Panc1 (cell line): Measurements from ENCODE around the gene FAM13C. TPM values are rescaled to one million over a fixed set of nuclear protein-coding genes. Genes with fewer than 3 reads are reported as not detected.

Experiments
- ATAC-seq: fragments of 200-7000 bp; cut with Tn5 transposase; 2 replicates; pipeline ENCODE4 v1.9.1; 2020; ENCODE audit warnings: mild to moderate bottlenecking, moderate library complexity
- BruUV-seq: library from RNA; stranded (reverse); fragments of 400-500 nt; replicated peaks from 2 replicates; lab custom pipeline; 2021; lab: Mats Ljungman, UMichigan
- CTCF ChIA-PET: fragments of 300-600 bp; sonication (Branson Sonifier 250); formaldehyde crosslinking; loops from one replicate; lab custom pipeline; 2022; ENCODE audit warnings: antibody characterized with exemption; lab: Charles Lee
- POLR2A ChIA-PET: fragments of 300-600 bp; sonication (Branson Sonifier 250); formaldehyde crosslinking; loops from one replicate; lab custom pipeline; 2022; ENCODE audit warnings: antibody characterized with exemption; lab: Charles Lee
- DNase-seq: peaks from one replicate; pipeline ENCODE4 v3.0.0-alpha.2; 2010; ENCODE audit warnings: low read depth, low spot score
- H3K27ac ChIP-seq: 2 replicates; pipeline ENCODE4 v1.5.1; 2011; ENCODE audit warnings: mild to moderate bottlenecking, low read length, inconsistent platforms
- H3K27me3 ChIP-seq: fragments of 200-500 bp; sonication (Bioruptor generic); 2 replicates; pipeline ENCODE4 v1.6.0; 2014; ENCODE audit warnings: low read length, inconsistent platforms; ENCODE audit not compliant: control insufficient read depth, insufficient read depth
- H3K36me3 ChIP-seq: fragments of 200-500 bp; sonication (Bioruptor generic); 2 replicates; pipeline ENCODE4 v1.5.1; 2014; ENCODE audit warnings: inconsistent platforms, mild to moderate bottlenecking, low read length, moderate library complexity; ENCODE audit not compliant: control insufficient read depth, insufficient read depth
- H3K4me1 ChIP-seq: 2 replicates; pipeline ENCODE4 v1.5.1; 2011; ENCODE audit warnings: inconsistent platforms, mild to moderate bottlenecking, low read length, moderate library complexity; ENCODE audit not compliant: control insufficient read depth, insufficient read depth
- H3K4me3 ChIP-seq, 2 experiments: 2 replicates each; pipeline ENCODE4 v1.5.1; 2011 to 2012; ENCODE audit warnings: low read depth in 2 of 2, low read length in 2 of 2, mild to moderate bottlenecking in 2 of 2, inconsistent platforms in 1 of 2, moderate library complexity in 1 of 2
- H3K9me3 ChIP-seq: fragments of 200-500 bp; sonication (Bioruptor generic); 2 replicates; pipeline ENCODE4 v1.5.1; 2014; ENCODE audit warnings: low read depth, mild to moderate bottlenecking, inconsistent platforms, low read length, moderate library complexity; ENCODE audit not compliant: control insufficient read depth, insufficient read depth
- POLR2AphosphoS5 ChIP-seq: IDR thresholded peaks from 2 replicates; pipeline ENCODE4 v1.6.1; 2012; ENCODE audit warnings: mild to moderate bottlenecking, low read depth, low read length, moderate library complexity
- SIN3A ChIP-seq: IDR thresholded peaks from 2 replicates; pipeline ENCODE4 v1.6.1; 2012; ENCODE audit warnings: low read depth, mild to moderate bottlenecking, low read length, moderate library complexity, borderline replicate concordance; ENCODE audit not compliant: insufficient read depth
- TCF7L2 ChIP-seq: IDR thresholded peaks from 2 replicates; pipeline ENCODE4 v1.6.1; 2011; ENCODE audit warnings: mild to moderate bottlenecking, low read depth, low read length, inconsistent platforms
- in situ Hi-C: cut with HindIII; loops from 2 replicates; pipeline ENCODE4 v1.10.0; 2016; ENCODE audit warnings: low sequenced_read_pairs, low pct_unique_long_range_greater_than_20kb
- intact Hi-C: fragments of 100-400 bp; cut with micrococcal nuclease; formaldehyde crosslinking; loops from one replicate; pipeline ENCODE4 v1.10.0; 2022; ENCODE audit not compliant: unreplicated experiment
- total RNA-seq: library from RNA; stranded (reverse); gene quantifications from one replicate; pipeline ENCODE4 v1.2.1, GENCODE V29; 2021; ENCODE audit not compliant: unreplicated experiment
- TF ChIP-seq, protein P1 (sequence below), 2 experiments: IDR thresholded peaks; 2 replicates each; pipeline ENCODE4 v1.6.1; 2011 to 2012; ENCODE audit warnings: low read depth in 2 of 2, control low read depth in 1 of 2, low read length in 1 of 2, mild to moderate bottlenecking in 1 of 2, moderate library complexity in 1 of 2; ENCODE audit not compliant: insufficient read depth in 1 of 2
- TF ChIP-seq, protein P2 (sequence below): fragments of 450-650 bp; IDR thresholded peaks from 2 replicates; pipeline ENCODE4 v1.5.1; 2017; ENCODE audit warnings: mild to moderate bottlenecking

Gene FAM13C
- total RNA-seq, 1 experiment from 2014 or later = not detected

DNA sequence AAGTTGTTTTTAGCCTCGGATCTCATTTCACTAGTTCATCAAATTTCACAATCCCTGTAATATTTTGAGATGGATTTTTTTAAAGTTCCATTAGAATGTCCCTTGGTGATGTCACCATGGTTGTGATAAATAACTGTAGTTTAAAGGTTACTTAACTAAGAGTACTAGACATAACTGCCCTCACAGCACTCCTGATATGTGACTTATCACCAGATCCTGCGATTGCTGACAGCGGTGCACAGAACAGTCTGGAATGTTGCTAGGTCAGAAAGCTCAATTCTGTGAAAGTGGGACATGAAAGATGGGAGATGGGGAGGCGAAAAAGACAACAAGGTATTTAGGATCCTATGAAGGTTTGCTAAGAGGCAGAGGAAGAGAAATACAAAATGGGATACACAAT is 40.2 kb downstream of the FAM13C start:
- no peak overlapping the region for H3K27ac ChIP-seq
- TF ChIP-seq, protein P1, sequence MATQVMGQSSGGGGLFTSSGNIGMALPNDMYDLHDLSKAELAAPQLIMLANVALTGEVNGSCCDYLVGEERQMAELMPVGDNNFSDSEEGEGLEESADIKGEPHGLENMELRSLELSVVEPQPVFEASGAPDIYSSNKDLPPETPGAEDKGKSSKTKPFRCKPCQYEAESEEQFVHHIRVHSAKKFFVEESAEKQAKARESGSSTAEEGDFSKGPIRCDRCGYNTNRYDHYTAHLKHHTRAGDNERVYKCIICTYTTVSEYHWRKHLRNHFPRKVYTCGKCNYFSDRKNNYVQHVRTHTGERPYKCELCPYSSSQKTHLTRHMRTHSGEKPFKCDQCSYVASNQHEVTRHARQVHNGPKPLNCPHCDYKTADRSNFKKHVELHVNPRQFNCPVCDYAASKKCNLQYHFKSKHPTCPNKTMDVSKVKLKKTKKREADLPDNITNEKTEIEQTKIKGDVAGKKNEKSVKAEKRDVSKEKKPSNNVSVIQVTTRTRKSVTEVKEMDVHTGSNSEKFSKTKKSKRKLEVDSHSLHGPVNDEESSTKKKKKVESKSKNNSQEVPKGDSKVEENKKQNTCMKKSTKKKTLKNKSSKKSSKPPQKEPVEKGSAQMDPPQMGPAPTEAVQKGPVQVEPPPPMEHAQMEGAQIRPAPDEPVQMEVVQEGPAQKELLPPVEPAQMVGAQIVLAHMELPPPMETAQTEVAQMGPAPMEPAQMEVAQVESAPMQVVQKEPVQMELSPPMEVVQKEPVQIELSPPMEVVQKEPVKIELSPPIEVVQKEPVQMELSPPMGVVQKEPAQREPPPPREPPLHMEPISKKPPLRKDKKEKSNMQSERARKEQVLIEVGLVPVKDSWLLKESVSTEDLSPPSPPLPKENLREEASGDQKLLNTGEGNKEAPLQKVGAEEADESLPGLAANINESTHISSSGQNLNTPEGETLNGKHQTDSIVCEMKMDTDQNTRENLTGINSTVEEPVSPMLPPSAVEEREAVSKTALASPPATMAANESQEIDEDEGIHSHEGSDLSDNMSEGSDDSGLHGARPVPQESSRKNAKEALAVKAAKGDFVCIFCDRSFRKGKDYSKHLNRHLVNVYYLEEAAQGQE (IDR thresholded peaks at IDR 0.05; ENCODE audit: insufficient read depth in 1 of 2, low read depth in 2 of 2, low read length in 1 of 2) = no peak
- TF ChIP-seq POLR2AphosphoS5 (no peak), TCF7L2 (no peak), SIN3A (no peak)
- TF ChIP-seq, protein P2, sequence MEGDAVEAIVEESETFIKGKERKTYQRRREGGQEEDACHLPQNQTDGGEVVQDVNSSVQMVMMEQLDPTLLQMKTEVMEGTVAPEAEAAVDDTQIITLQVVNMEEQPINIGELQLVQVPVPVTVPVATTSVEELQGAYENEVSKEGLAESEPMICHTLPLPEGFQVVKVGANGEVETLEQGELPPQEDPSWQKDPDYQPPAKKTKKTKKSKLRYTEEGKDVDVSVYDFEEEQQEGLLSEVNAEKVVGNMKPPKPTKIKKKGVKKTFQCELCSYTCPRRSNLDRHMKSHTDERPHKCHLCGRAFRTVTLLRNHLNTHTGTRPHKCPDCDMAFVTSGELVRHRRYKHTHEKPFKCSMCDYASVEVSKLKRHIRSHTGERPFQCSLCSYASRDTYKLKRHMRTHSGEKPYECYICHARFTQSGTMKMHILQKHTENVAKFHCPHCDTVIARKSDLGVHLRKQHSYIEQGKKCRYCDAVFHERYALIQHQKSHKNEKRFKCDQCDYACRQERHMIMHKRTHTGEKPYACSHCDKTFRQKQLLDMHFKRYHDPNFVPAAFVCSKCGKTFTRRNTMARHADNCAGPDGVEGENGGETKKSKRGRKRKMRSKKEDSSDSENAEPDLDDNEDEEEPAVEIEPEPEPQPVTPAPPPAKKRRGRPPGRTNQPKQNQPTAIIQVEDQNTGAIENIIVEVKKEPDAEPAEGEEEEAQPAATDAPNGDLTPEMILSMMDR = no peak
- H3K4me1 ChIP-seq = no peaks in the 10 kb centered on the region
- no peaks in the 10 kb centered on the region for H3K36me3 ChIP-seq
- no TSS peak for BruUV-seq
- in situ Hi-C loops (no loop called here), intact Hi-C loops (no loop called here)
- no peak for DNase-seq
- ChIA-PET CTCF (no interaction called here), POLR2A (no interaction called here)
- H3K27me3 ChIP-seq = no peaks in the 10 kb centered on the region
- H3K9me3 ChIP-seq = no peaks in the 10 kb centered on the region
- ATAC-seq = no peak
- no peak overlapping the region for H3K4me3 ChIP-seq

DNA sequence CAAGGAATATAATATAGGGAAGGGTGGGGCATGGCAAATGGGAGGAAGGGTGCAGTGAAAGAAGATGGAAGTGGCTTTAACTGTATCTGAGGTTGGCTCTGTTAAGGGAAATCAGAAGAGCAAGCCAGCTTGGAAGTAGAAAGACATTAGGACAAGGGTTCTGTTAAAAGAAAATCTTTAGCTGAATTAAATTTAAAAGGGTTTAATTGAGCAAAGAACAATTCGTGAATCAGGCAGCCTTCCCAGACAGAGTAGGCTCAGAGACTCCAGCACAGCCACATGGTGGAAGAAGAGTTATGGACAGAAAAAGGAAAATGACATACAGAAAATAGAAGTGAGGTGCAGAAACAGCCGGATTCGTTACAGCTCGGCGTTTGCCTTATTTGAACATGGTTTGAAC is 42.0 kb downstream of the FAM13C start:
- no TSS peak for BruUV-seq
- ATAC-seq = no peak
- no peaks in the 10 kb centered on the region for H3K4me1 ChIP-seq
- no peaks in the 10 kb centered on the region for H3K36me3 ChIP-seq
- ChIA-PET POLR2A (no interaction called here), CTCF (no interaction called here)
- no peak overlapping the region for H3K4me3 ChIP-seq
- intact Hi-C loops (no loop called here), in situ Hi-C loops (no loop called here)
- no peaks in the 10 kb centered on the region for H3K9me3 ChIP-seq
- DNase-seq = no peak
- no peak for TF ChIP-seq POLR2AphosphoS5
- TF ChIP-seq, protein P2 = no peak
- TF ChIP-seq, protein P1 (IDR thresholded peaks at IDR 0.05; ENCODE audit: insufficient read depth in 1 of 2, low read depth in 2 of 2, low read length in 1 of 2) = no peak
- no peak for TF ChIP-seq TCF7L2
- no peak for TF ChIP-seq SIN3A
- no peaks in the 10 kb centered on the region for H3K27me3 ChIP-seq
- no peak overlapping the region for H3K27ac ChIP-seq
